Measurements from ENCODE around the gene ZSCAN21. TPM values are rescaled to one million over a fixed set of nuclear protein-coding genes. Genes with fewer than 3 reads are reported as not detected.

The ZSCAN21 gene
- total RNA-seq, 4 donors from 2014 or later, result 12.9 to 18.0 (median 16.5) TPM

GRCh38 chr7:100107125-100107737, 57.7 kb downstream of the ZSCAN21 start:
- H3K36me3 ChIP-seq, result peaks cover 0 to 92% (median 26%) of the 10 kb centered on the region in 3 donors
- H3K4me3 ChIP-seq, result no peak overlapping the region
- peaks cover 0 to 10% (median 6%) of the 10 kb centered on the region in 4 donors for H3K4me1 ChIP-seq
- no peaks in the 10 kb centered on the region for H3K27me3 ChIP-seq
- no peak for DNase-seq (ENCODE audit: low spot score in 2 of 2)
- 73 to 75% methylated on average over 25 of the region's 25 CpGs for WGBS, 2 donors
- no peak for TF ChIP-seq CTCF (IDR thresholded peaks at IDR 0.05)
- no peak for TF ChIP-seq POLR2A (IDR thresholded peaks at IDR 0.05)
- no peak for TF ChIP-seq EP300 (IDR thresholded peaks at IDR 0.05)
- H3K27ac ChIP-seq, result no peak overlapping the region
- H3K9me3 ChIP-seq, result no peaks in the 10 kb centered on the region

DNA sequence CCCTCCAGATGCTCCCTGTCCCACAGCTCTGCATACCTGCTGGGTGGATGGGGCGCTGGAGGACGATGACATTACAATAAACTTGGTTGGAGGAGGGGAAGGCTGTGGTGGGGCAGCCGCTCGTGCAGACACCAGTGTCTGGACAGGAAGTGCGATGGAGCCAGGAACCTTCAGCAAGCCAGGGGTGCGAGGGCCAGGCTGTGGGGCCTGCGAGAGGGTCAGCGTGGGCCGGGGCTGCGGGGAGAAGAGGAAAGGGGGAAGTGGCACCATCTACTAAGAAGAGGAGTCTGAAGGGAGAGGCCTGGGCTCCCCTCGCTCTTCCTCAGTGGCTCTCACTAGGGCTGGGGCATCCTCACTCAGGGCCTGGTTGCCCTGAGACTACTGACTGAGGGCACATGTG, 58.3 kb downstream of the ZSCAN21 start:
- 69 to 77% methylated on average over 11 of the region's 11 CpGs for WGBS, 2 donors
- peaks cover 0 to 99% (median 26%) of the 10 kb centered on the region in 3 donors for H3K36me3 ChIP-seq
- no peaks in the 10 kb centered on the region for H3K9me3 ChIP-seq
- TF ChIP-seq EP300 (IDR thresholded peaks at IDR 0.05) (no peak), POLR2A (IDR thresholded peaks at IDR 0.05) (no peak), CTCF (IDR thresholded peaks at IDR 0.05) (no peak)
- DNase-seq (ENCODE audit: low spot score in 2 of 2), result no peak
- peaks cover 0 to 3% (median 0%) of the 10 kb centered on the region in 4 donors for H3K4me1 ChIP-seq
- no peak overlapping the region for H3K27ac ChIP-seq
- no peaks in the 10 kb centered on the region for H3K27me3 ChIP-seq
- no peak overlapping the region for H3K4me3 ChIP-seq

DNA sequence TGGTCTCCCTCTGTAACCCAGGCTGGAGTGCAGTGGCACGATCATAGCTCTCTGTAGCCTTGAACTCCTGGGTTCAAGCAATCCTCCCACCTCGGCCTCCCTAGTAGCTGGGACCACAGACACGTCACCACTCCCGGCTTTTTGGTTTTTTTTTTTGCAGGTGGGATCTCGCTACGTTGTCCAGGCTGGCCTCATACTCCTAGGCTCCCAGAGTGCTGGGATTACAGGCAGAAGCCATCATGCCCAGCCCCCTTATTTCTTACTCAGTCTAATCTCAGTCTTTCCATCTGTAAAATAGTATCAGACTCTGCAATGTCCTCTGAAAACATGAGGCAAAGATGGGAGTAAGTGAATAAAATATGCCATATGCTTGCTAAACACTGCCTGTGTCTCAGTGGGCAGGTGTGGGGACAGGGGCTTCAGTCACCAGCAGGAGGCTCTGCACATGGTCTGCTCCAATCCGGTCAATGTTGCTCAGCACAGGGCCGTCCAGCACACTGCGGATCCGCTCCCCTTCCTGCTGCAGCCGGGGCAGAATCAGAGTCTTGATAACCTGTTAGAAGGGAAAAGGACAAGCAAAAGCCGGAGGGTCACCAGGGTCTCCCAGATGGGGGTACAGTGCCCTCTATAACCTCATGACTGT, 60.1 kb downstream of the ZSCAN21 start:
- peaks cover 0 to 98% (median 22%) of the 10 kb centered on the region in 3 donors for H3K36me3 ChIP-seq
- no peak overlapping the region for H3K27ac ChIP-seq
- H3K9me3 ChIP-seq, result no peaks in the 10 kb centered on the region
- TF ChIP-seq EP300 (IDR thresholded peaks at IDR 0.05) (no peak), CTCF (IDR thresholded peaks at IDR 0.05) (no peak), POLR2A (IDR thresholded peaks at IDR 0.05) (no peak)
- H3K4me3 ChIP-seq, result no peak overlapping the region
- no peaks in the 10 kb centered on the region for H3K27me3 ChIP-seq
- 76 to 83% methylated on average over 12 of the region's 12 CpGs for WGBS, 2 donors
- H3K4me1 ChIP-seq, result no peaks in the 10 kb centered on the region
- no peak for DNase-seq (ENCODE audit: low spot score in 2 of 2)

- H3K4me1 ChIP-seq, result no peaks in the 10 kb centered on the region
- no peak for TF ChIP-seq POLR2A (IDR thresholded peaks at IDR 0.05)
- no peak for TF ChIP-seq CTCF (IDR thresholded peaks at IDR 0.05)
- TF ChIP-seq EP300 (IDR thresholded peaks at IDR 0.05), result no peak
- no peak overlapping the region for H3K4me3 ChIP-seq
- no peaks in the 10 kb centered on the region for H3K9me3 ChIP-seq
- no peaks in the 10 kb centered on the region for H3K27me3 ChIP-seq
- 89 to 96% methylated on average over 7 of the region's 7 CpGs for WGBS, 2 donors
- no peak overlapping the region for H3K27ac ChIP-seq
- no peak for DNase-seq (ENCODE audit: low spot score in 2 of 2)
- H3K36me3 ChIP-seq, result peaks cover 0 to 93% (median 19%) of the 10 kb centered on the region in 3 donors
Observed at GRCh38 chr7:100111156-100111555, 61.6 kb downstream of the ZSCAN21 start.

DNA sequence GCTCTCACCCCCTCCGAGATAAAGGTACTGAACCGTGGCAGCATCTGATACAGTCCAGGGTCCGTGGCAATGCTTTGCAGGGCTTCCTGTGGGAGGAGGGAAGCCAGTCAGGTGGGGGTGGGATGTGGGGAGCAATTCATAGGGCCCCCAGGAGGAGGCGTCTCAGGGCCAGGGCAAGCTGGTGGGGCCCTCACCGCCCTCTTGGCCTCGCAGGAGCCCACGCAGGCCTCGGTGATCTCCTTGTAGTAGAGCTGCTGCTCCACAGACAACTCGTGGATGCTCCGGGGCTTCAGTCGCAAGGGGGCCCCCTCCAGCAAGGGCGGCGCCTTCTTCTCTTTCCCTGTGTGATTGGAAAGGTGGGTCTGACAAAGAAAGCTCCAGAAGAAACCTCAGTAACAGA, 62.3 kb downstream of the ZSCAN21 start:
- Histone ChIP-seq H3K36me3 (peaks cover 0 to 86% (median 18%) of the 10 kb centered on the region in 3 donors), H3K27ac (no peak overlapping the region), H3K4me1 (no peaks in the 10 kb centered on the region), H3K4me3 (no peak overlapping the region), H3K27me3 (no peaks in the 10 kb centered on the region), H3K9me3 (no peaks in the 10 kb centered on the region)
- DNase-seq (ENCODE audit: low spot score in 2 of 2), result no peak
- no peak for TF ChIP-seq CTCF (IDR thresholded peaks at IDR 0.05)
- no peak for TF ChIP-seq EP300 (IDR thresholded peaks at IDR 0.05)
- TF ChIP-seq POLR2A (IDR thresholded peaks at IDR 0.05), result no peak
- WGBS, 2 donors, result 79 to 86% methylated on average over 12 to 13 of the region's 13 CpGs

All from tibial nerve (tissue), 4 donors.